ENCODE measurements around the gene PTPRG.

- TF ChIP-seq CTCF (IDR thresholded peaks at IDR 0.05; ENCODE audit: low read depth, low read length, poor library complexity, severe bottlenecking) (no peak), EZH2phosphoT487 (IDR thresholded peaks at IDR 0.05; ENCODE audit: borderline replicate concordance, low read length) (no peak)
These were observed 107.0 kb downstream of the PTPRG start for GRCh38 chr3:61668317-61668864.

All from DOHH2 (cell line).